M059J (cell line): ENCODE results near the gene OR5K3. TPM values are rescaled to one million over a fixed set of nuclear protein-coding genes. Genes with fewer than 3 reads are reported as not detected.

ENCODE experiments used
- DNase-seq: peaks from one replicate; pipeline ENCODE4 v3.0.0-alpha.2; 2012; ENCODE audit warnings: low read depth
- total RNA-seq: library from RNA; depleted of rRNA; stranded (reverse); fragments of >200 nt; shearing (Covaris generic); gene quantifications from 2 replicates; pipeline ENCODE4 v1.2.3, GENCODE V29; 2014; rRNA removed

Gene OR5K3
- total RNA-seq, 1 experiment from 2014 or later = not detected

GRCh38 chr3:98433764-98434163 is 43.3 kb downstream of the OR5K3 start:
- DNase-seq = no peak

GRCh38 chr3:98434412-98434811 is 43.9 kb downstream of the OR5K3 start:
- peak; percentile 21 for DNase-seq

- DNase-seq = no peak
These were observed 49.8 kb downstream of the OR5K3 start for GRCh38 chr3:98440283-98440682.

Other genes with a start within 250 kb of the OR5K3 start
- gene OR5H14, start 243.2 kb upstream of the OR5K3 start, total RNA-seq = not detected in 2 replicates
- gene OR5H15, start 224.0 kb upstream of the OR5K3 start, total RNA-seq = not detected in 2 replicates
- gene OR5H6, start 126.4 kb upstream of the OR5K3 start, total RNA-seq = not detected in 2 replicates
- gene OR5H2, start 108.2 kb upstream of the OR5K3 start, total RNA-seq = not detected in 2 replicates
- not detected in 2 replicates for gene OR5K4, start 36.8 kb upstream of the OR5K3 start, total RNA-seq
- not detected in 2 replicates for gene OR5K1, start 72.5 kb downstream of the OR5K3 start, total RNA-seq
- not detected in 2 replicates for gene OR5K2, start 107.0 kb downstream of the OR5K3 start, total RNA-seq
- 269 and 350 TPM in 2 replicates for gene CLDND1, start 132.2 kb downstream of the OR5K3 start, total RNA-seq
- 27.8 and 41.3 TPM in 2 replicates for gene GPR15, start 141.3 kb downstream of the OR5K3 start, total RNA-seq
- 68.9 and 94.6 TPM in 2 replicates for gene CPOX, start 202.9 kb downstream of the OR5K3 start, total RNA-seq